ENCODE data around the gene C14orf180.
"Not testable (repeated sequence)": the region's sequence is repeated elsewhere in the genome, so short reads cannot be mapped to it uniquely, and the experiment has no call there.

The C14orf180 gene

GRCh38 chr14:104633276-104634137 is 53.9 kb downstream of the C14orf180 start:
- DNase-seq: no peak

GRCh38 chr14:104634138-104634760 is 54.7 kb downstream of the C14orf180 start:
- no peak for DNase-seq

- no peak for DNase-seq
Observed at GRCh38 chr14:104634886-104635570, 55.5 kb downstream of the C14orf180 start.

- DNase-seq: no peak
Observed at GRCh38 chr14:104635717-104636116, 56.2 kb downstream of the C14orf180 start.

GRCh38 chr14:104636131-104636530 is 56.6 kb downstream of the C14orf180 start:
- no peak for DNase-seq

- DNase-seq: not testable (repeated sequence)
Observed at GRCh38 chr14:104636846-104637545, 57.4 kb downstream of the C14orf180 start.

GRCh38 chr14:104637546-104638003 is 58.0 kb downstream of the C14orf180 start:
- DNase-seq: no peak

GRCh38 chr14:104638190-104638589 is 58.6 kb downstream of the C14orf180 start:
- DNase-seq: no peak

- no peak for DNase-seq
Observed at GRCh38 chr14:104638927-104639450, 59.4 kb downstream of the C14orf180 start.

GRCh38 chr14:104639471-104639870 is 59.9 kb downstream of the C14orf180 start:
- DNase-seq: no peak
